ENCODE results near the gene ZNF664.

ZNF664 gene

GRCh38 chr12:123998344-123998990 lies 25.5 kb downstream of the ZNF664 start:
- H3K27ac ChIP-seq (ENCODE audit: low read length) = no peak overlapping the region
- no peaks in the 10 kb centered on the region for H3K27me3 ChIP-seq (ENCODE audit: insufficient read depth, low read length)
- H3K4me3 ChIP-seq (ENCODE audit: low read length) = no peak overlapping the region
- H3K9ac ChIP-seq (ENCODE audit: low read depth, low read length) = no peak overlapping the region
- peaks cover 16% of the 10 kb centered on the region for H3K4me1 ChIP-seq (ENCODE audit: insufficient read depth, low read length)
- no peaks in the 10 kb centered on the region for H3K9me3 ChIP-seq (ENCODE audit: insufficient read depth, low read depth, low read length)
- peaks cover 25% of the 10 kb centered on the region for H3K36me3 ChIP-seq (ENCODE audit: insufficient read depth, low read depth, low read length)

GRCh38 chr12:123998991-123999359 lies 26.0 kb downstream of the ZNF664 start:
- Histone ChIP-seq H3K4me3 (ENCODE audit: low read length) (no peak overlapping the region), H3K36me3 (ENCODE audit: insufficient read depth, low read depth, low read length) (peaks cover 25% of the 10 kb centered on the region), H3K4me1 (ENCODE audit: insufficient read depth, low read length) (peaks cover 16% of the 10 kb centered on the region), H3K9me3 (ENCODE audit: insufficient read depth, low read depth, low read length) (no peaks in the 10 kb centered on the region), H3K27ac (ENCODE audit: low read length) (no peak overlapping the region), H3K9ac (ENCODE audit: low read depth, low read length) (no peak overlapping the region), H3K27me3 (ENCODE audit: insufficient read depth, low read length) (no peaks in the 10 kb centered on the region)

- Histone ChIP-seq H3K9me3 (ENCODE audit: insufficient read depth, low read depth, low read length) (no peaks in the 10 kb centered on the region), H3K4me1 (ENCODE audit: insufficient read depth, low read length) (peaks cover 16% of the 10 kb centered on the region), H3K27ac (ENCODE audit: low read length) (no peak overlapping the region), H3K9ac (ENCODE audit: low read depth, low read length) (no peak overlapping the region), H3K27me3 (ENCODE audit: insufficient read depth, low read length) (no peaks in the 10 kb centered on the region), H3K4me3 (ENCODE audit: low read length) (no peak overlapping the region), H3K36me3 (ENCODE audit: insufficient read depth, low read depth, low read length) (peaks cover 25% of the 10 kb centered on the region)
Measured at GRCh38 chr12:124000111-124000510, 27.1 kb downstream of the ZNF664 start.

GRCh38 chr12:124001343-124001742 lies 28.3 kb downstream of the ZNF664 start:
- Histone ChIP-seq H3K4me3 (ENCODE audit: low read length) (no peak overlapping the region), H3K4me1 (ENCODE audit: insufficient read depth, low read length) (peaks cover 5% of the 10 kb centered on the region; the same call in 1 of the 2 replicates), H3K27me3 (ENCODE audit: insufficient read depth, low read length) (no peaks in the 10 kb centered on the region), H3K27ac (ENCODE audit: low read length) (no peak overlapping the region), H3K36me3 (ENCODE audit: insufficient read depth, low read depth, low read length) (peaks cover 32% of the 10 kb centered on the region), H3K9ac (ENCODE audit: low read depth, low read length) (no peak overlapping the region), H3K9me3 (ENCODE audit: insufficient read depth, low read depth, low read length) (no peaks in the 10 kb centered on the region)

- Histone ChIP-seq H3K36me3 (ENCODE audit: insufficient read depth, low read depth, low read length) (peaks cover 32% of the 10 kb centered on the region), H3K9ac (ENCODE audit: low read depth, low read length) (no peak overlapping the region; the same call in 1 of the 2 replicates), H3K27ac (ENCODE audit: low read length) (no peak overlapping the region), H3K4me3 (ENCODE audit: low read length) (no peak overlapping the region), H3K27me3 (ENCODE audit: insufficient read depth, low read length) (no peaks in the 10 kb centered on the region), H3K4me1 (ENCODE audit: insufficient read depth, low read length) (no peaks in the 10 kb centered on the region), H3K9me3 (ENCODE audit: insufficient read depth, low read depth, low read length) (no peaks in the 10 kb centered on the region)
Measured at GRCh38 chr12:124002021-124002644, 29.1 kb downstream of the ZNF664 start.

GRCh38 chr12:124002654-124003053 lies 29.6 kb downstream of the ZNF664 start:
- no peaks in the 10 kb centered on the region for H3K4me1 ChIP-seq (ENCODE audit: insufficient read depth, low read length)
- H3K36me3 ChIP-seq (ENCODE audit: insufficient read depth, low read depth, low read length) = peaks cover 30% of the 10 kb centered on the region
- no peak overlapping the region for H3K4me3 ChIP-seq (ENCODE audit: low read length)
- H3K9me3 ChIP-seq (ENCODE audit: insufficient read depth, low read depth, low read length) = no peaks in the 10 kb centered on the region
- no peak overlapping the region for H3K9ac ChIP-seq (ENCODE audit: low read depth, low read length)
- H3K27ac ChIP-seq (ENCODE audit: low read length) = no peak overlapping the region
- H3K27me3 ChIP-seq (ENCODE audit: insufficient read depth, low read length) = no peaks in the 10 kb centered on the region

GRCh38 chr12:124004233-124004875 lies 31.3 kb downstream of the ZNF664 start:
- H3K36me3 ChIP-seq (ENCODE audit: insufficient read depth, low read depth, low read length) = peaks cover 18% of the 10 kb centered on the region

GRCh38 chr12:124006085-124006845 lies 33.2 kb downstream of the ZNF664 start:
- H3K9me3 ChIP-seq (ENCODE audit: insufficient read depth, low read depth, low read length) = no peaks in the 10 kb centered on the region
- no peak overlapping the region for H3K9ac ChIP-seq (ENCODE audit: low read depth, low read length)
- no peak overlapping the region for H3K4me3 ChIP-seq (ENCODE audit: low read length)
- H3K4me1 ChIP-seq (ENCODE audit: insufficient read depth, low read length) = no peaks in the 10 kb centered on the region
- H3K36me3 ChIP-seq (ENCODE audit: insufficient read depth, low read depth, low read length) = peaks cover 15% of the 10 kb centered on the region
- H3K27me3 ChIP-seq (ENCODE audit: insufficient read depth, low read length) = no peaks in the 10 kb centered on the region
- H3K27ac ChIP-seq (ENCODE audit: low read length) = no peak overlapping the region

More at GRCh38 chr12:124004233-124004875, 31.3 kb downstream of the ZNF664 start:
- no peaks in the 10 kb centered on the region for H3K27me3 ChIP-seq (ENCODE audit: insufficient read depth, low read length)
- no peak overlapping the region for H3K27ac ChIP-seq (ENCODE audit: low read length)
- H3K9ac ChIP-seq (ENCODE audit: low read depth, low read length) = no peak overlapping the region
- H3K4me3 ChIP-seq (ENCODE audit: low read length) = no peak overlapping the region
- no peaks in the 10 kb centered on the region for H3K9me3 ChIP-seq (ENCODE audit: insufficient read depth, low read depth, low read length)
- no peaks in the 10 kb centered on the region for H3K4me1 ChIP-seq (ENCODE audit: insufficient read depth, low read length)

- Histone ChIP-seq H3K9ac (ENCODE audit: low read depth, low read length) (no peak overlapping the region), H3K9me3 (ENCODE audit: insufficient read depth, low read depth, low read length) (no peaks in the 10 kb centered on the region), H3K4me3 (ENCODE audit: low read length) (no peak overlapping the region), H3K27ac (ENCODE audit: low read length) (no peak overlapping the region), H3K4me1 (ENCODE audit: insufficient read depth, low read length) (no peaks in the 10 kb centered on the region), H3K27me3 (ENCODE audit: insufficient read depth, low read length) (no peaks in the 10 kb centered on the region), H3K36me3 (ENCODE audit: insufficient read depth, low read depth, low read length) (peaks cover 17% of the 10 kb centered on the region)
Measured at GRCh38 chr12:124006846-124007713, 34.1 kb downstream of the ZNF664 start.

GRCh38 chr12:124007826-124008570 lies 35.0 kb downstream of the ZNF664 start:
- Histone ChIP-seq H3K4me3 (ENCODE audit: low read length) (no peak overlapping the region), H3K4me1 (ENCODE audit: insufficient read depth, low read length) (no peaks in the 10 kb centered on the region), H3K9me3 (ENCODE audit: insufficient read depth, low read depth, low read length) (no peaks in the 10 kb centered on the region), H3K27me3 (ENCODE audit: insufficient read depth, low read length) (no peaks in the 10 kb centered on the region), H3K27ac (ENCODE audit: low read length) (no peak overlapping the region), H3K36me3 (ENCODE audit: insufficient read depth, low read depth, low read length) (peaks cover 26% of the 10 kb centered on the region), H3K9ac (ENCODE audit: low read depth, low read length) (no peak overlapping the region)
